Erythroblast (primary cell): Measurements from ENCODE around the gene MKI67.
"Not testable (repeated sequence)": the region's sequence is repeated elsewhere in the genome, so short reads cannot be mapped to it uniquely, and the experiment has no call there.

Experiments
- DNase-seq, 2 experiments: peaks; one replicate each; lab custom pipeline; 2025; lab: John Stamatoyannopoulos, UW
- GATA1 ChIP-seq: IDR thresholded peaks from 2 replicates; pipeline ENCODE4 v1.6.1; 2011; ENCODE audit warnings: low read depth, mild to moderate bottlenecking, control low read depth, low read length, moderate library complexity
- POLR2A ChIP-seq: IDR thresholded peaks from 2 replicates; pipeline ENCODE4 v1.6.1; 2011; ENCODE audit warnings: mild to moderate bottlenecking, low read length

MKI67 gene, protein sequence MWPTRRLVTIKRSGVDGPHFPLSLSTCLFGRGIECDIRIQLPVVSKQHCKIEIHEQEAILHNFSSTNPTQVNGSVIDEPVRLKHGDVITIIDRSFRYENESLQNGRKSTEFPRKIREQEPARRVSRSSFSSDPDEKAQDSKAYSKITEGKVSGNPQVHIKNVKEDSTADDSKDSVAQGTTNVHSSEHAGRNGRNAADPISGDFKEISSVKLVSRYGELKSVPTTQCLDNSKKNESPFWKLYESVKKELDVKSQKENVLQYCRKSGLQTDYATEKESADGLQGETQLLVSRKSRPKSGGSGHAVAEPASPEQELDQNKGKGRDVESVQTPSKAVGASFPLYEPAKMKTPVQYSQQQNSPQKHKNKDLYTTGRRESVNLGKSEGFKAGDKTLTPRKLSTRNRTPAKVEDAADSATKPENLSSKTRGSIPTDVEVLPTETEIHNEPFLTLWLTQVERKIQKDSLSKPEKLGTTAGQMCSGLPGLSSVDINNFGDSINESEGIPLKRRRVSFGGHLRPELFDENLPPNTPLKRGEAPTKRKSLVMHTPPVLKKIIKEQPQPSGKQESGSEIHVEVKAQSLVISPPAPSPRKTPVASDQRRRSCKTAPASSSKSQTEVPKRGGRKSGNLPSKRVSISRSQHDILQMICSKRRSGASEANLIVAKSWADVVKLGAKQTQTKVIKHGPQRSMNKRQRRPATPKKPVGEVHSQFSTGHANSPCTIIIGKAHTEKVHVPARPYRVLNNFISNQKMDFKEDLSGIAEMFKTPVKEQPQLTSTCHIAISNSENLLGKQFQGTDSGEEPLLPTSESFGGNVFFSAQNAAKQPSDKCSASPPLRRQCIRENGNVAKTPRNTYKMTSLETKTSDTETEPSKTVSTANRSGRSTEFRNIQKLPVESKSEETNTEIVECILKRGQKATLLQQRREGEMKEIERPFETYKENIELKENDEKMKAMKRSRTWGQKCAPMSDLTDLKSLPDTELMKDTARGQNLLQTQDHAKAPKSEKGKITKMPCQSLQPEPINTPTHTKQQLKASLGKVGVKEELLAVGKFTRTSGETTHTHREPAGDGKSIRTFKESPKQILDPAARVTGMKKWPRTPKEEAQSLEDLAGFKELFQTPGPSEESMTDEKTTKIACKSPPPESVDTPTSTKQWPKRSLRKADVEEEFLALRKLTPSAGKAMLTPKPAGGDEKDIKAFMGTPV (N-terminal part only)

DNA sequence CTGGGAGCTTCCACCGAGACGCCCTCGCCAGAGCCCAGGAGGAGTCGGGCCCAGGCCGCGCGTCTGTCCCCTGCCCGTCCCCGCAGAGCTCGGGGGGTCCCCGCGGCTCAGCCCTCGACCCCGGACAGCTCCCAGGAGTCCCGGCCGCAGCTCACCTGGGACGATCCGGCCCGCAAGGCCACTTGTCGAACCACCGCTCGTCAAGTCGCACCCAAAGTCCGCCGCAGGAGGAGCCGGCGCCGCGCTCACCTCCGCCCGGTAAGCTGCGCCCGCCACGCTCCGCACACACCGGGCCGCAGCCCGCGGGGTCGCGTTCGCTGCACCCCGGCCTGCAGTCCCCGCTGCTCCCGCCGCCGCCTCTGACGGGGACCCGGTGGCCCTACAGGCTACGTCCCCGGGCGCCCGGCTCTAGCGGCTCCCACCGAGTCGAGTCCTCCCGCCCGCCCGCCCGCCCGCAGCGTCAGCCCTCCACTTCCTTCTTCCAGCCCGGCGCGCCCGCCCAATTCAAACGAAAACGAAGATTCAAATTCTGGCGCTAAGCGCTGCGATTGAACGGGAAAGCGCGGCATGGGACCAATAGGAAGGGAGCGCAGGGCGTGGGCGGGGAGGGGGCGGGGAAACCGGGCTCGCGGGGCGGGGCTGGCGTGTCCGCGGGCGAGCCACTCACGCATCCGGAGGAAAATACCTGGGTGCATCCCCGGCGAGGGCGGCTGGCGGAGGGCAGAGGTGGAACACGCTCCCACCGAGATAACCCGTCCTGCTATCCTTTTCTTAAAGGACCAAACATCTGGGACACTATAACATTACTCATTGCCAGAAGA is at the start of gene MKI67:
Gene MKI67 (minus strand): TSS at position 480 of the 821 bp plus-strand sequence. CDS start 756 bp downstream, outside the sequence.
- peak; percentile 92 to 95 for DNase-seq

DNA sequence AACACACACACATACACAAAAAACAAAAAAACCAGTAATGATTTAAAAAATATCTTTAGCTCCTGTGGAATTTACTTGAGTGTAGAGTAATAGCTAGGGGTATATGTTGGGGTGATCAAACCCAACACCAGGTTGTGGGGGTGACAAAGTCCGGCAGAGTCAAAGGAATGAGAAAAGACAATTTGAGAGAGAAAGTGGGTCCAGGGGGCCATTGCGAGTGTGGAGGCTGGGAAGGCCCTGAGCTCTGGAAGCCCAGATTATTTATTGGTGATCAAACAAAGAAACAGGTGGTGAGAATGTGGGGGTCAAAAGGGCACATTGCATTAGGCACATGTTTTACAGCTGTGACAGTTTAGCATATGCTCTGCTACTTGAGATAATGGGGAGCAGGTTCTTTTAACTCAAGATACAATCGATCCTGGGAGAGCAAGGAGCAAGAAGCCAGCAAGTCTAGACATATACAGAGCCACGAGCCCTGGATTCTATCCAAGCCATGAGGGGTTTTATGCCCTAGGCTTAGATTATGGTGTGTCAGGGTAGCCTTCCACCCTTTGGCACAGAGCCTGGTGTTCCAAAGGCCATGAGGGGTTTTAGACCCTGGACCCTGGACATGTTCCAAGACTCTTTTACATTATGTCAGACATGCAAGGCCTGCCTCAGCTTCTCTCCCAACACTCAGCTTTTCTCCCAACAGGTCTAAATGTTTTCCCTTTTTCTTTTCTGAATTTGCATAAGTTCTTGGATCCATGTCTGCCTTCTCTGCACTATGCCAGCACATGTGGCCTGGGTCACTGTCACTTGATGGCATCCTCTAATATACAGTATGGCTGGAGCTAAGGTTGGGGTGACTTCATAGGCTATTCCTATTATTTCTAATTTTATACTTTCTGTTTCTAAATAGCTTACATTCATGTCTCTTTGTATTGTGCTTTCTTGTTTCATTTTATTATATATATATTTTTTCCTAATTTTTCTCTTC is 48.6 kb upstream of the MKI67 start:
- no peak for DNase-seq
- TF ChIP-seq POLR2A (no peak), GATA1 (no peak)

More for the DNA sequence above, at the start of gene MKI67:
- TF ChIP-seq POLR2A (peak; percentile 67), GATA1 (no peak)

DNA sequence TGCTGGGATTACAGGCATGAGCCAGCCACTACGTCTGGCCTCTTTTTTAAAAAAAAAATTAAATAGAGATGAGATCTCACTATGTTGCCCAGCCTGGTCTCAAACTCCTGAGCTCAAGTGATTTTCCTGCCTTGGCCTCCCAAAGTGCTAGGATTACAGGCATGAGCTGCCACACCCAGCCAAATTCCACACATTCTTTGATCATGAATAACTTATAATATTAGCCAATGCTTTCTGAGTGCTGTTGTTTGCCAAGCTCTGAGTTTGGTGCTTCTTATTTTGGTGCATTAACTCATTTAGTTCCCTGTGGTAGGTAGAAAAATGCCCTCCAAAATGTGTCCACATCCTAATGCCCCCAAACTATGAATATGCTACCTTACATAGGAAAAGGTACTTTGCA is 47.2 kb upstream of the MKI67 start:
- DNase-seq = no peak

DNA sequence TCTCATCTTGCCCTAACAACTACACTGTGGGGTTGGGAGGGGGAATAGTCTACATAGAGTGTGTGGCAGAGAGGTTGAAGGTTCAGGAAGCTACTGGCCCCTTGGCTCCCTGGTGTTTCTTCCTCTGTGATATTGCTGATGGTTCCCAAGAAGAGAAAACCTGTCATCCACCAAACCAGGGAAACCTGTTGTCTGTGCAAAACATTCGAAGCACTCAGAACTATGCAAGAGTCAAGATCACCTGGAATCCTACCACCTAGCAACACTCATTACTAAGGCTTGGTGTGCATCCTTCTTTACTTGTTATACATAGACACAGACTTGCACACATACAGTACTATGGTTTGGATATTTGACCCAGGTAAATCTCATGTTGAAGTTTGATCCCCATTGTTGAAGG is 46.5 kb upstream of the MKI67 start:
- TF ChIP-seq POLR2A = no peak
- no peak for TF ChIP-seq GATA1
- no peak for DNase-seq

More for the DNA sequence above, 47.2 kb upstream of the MKI67 start:
- TF ChIP-seq POLR2A (no peak), GATA1 (no peak)

DNA sequence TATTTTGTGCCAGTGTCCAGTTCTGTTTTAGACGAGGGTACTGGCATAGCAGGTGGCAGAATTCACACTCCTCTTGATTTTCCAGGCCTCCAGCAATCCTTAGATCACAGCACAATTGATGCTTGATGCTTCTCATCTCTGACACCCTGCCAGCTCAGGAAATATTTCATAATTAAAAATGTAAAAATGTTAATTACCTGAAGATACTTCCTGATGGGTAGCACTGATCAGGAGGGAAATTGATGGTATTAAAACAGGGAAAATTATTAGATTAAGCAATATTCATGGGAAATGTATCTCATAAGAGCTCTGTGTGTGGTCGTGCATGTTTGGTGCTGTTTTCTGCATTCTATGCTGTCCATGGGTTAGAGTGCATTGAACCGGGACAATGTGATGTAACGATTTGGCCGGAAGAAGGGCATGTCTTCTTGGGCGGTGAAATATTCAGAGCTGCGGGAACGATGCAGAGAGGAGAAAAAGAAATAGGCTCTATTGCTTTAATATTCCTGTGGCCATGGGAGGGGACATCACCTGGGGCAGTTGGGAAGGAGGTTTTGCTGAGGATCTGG is 43.7 kb upstream of the MKI67 start:
- DNase-seq = no peak
- TF ChIP-seq POLR2A (no peak), GATA1 (no peak)

DNA sequence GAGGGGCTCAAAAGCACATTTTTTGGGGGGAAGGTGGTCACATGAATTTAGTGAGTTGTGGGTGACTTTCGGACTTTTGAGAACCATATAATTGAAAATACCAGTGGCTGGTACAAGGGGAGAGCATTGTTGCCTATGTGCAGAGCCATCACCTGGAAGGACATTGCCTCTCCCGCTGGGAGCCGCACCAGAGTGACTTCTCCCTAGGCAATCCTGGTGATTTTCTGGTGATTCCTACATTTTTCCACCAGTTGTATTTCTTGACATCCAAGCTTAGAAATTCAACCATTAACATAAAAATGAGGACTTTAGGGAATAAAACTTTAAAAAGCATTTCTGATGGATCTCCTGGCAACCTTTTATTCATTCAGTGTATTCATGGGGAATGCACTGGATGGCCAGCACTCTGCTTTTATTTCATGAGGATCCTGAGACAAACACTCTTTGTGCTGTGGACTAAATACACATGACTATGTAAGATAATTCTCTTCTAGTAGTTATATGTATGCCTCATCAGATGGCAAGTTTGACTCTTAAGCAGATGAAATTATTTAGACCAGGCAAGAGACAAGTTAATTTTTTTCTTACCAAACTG is 41.8 kb upstream of the MKI67 start:
- TF ChIP-seq GATA1 (no peak), POLR2A (no peak)
- no peak for DNase-seq

DNA sequence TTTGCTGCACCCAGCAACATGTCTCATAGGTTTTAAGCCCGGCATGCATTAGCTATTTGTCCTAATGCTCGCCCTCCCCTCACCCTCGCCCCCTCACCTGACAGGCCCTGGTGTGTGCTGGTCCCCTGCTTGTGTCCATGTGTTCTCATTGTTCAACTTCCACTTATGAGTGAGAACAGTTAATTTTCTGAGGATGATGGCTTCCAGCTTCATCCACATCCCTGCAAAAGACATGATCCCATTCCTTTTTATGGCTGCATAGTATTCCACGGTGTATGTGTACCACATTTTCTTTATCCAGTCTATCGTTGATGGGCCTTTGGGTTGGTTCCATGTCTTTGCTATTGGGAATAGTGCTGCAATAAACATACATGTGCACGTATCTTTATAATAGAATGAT is 40.9 kb upstream of the MKI67 start:
- DNase-seq = not testable (repeated sequence)

DNA sequence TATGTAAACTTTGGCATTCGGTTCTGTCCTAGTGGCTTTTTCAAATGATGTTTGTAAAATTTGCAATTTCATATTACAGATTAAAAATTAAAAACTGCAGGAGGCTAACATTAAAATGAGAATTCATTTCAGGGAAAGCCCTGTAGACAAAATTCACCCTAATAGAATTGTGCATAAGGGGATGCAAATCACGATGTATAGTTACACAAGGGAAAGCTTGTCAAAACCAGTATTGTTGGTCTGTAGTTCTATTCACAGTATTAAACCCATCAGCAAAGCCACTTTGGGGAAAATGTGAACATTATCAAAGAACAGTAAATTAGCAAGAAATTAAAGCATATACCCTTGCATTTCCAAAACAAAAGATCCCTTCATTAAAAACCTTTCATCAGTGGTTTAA is 39.9 kb upstream of the MKI67 start:
- TF ChIP-seq POLR2A (no peak), GATA1 (no peak)
- DNase-seq = no peak

DNA sequence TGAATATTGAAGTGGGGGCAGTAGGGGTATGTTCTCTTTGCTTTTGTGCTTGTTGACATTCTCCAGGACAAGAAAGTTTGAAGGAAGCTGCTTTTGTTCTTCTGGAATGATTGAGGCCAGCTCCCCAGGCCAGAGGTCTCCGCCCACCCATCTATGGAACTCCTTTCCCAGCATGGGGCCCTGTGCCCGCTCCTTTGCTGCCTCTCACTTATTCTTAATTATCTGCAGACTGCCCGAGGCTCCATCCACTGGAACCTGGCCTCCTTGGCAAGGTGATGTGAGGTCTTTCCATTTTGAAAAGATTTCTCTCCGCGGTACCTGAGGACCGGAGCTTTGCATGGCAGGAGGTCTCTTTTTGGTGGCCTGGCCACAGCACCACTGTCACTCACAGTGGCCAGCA is 39.3 kb upstream of the MKI67 start:
- no peak for DNase-seq
- TF ChIP-seq GATA1 (no peak), POLR2A (no peak)

DNA sequence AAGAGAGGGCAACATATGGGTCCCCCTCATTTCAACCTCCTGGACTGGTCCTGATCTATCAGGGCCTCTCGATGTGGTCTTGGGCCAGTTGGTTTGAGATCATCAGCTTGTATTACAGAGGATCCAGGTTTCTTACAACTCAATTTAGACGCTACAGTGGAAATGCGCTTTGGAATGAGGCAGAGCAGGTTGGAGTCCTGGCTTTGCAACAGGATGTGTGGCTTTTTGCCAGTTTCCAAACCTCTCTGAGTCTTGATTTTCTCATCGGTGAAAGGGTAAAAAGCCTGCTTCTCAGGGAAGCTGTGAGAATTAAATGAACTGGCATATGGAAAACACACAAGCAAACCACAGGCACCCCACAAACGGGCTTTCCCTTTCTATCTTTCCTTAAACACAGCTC is 37.5 kb upstream of the MKI67 start:
- no peak for DNase-seq
- no peak for TF ChIP-seq POLR2A
- no peak for TF ChIP-seq GATA1

DNA sequence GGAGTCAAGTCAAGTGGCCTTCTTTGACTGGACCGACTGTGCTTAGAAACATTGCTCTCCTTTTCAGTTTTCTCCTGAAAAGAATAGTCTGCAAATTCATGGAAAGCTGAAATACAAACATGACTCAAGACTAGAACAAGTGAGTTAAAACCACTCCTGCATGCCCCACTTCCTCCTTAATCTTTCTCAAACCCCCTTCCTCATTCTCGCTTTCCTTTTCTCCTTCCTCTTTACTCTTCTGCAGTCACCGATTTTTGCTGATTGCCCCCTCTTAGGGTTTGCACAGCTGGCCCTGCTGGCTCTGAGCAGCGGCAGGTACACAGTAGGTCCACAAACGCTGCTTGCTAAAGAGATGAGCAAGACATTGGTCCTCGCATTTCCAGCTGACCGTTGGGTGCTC is 34.8 kb upstream of the MKI67 start:
- no peak for TF ChIP-seq POLR2A
- no peak for TF ChIP-seq GATA1
- no peak for DNase-seq
